ENCODE results near the gene ARHGAP45.

DNA sequence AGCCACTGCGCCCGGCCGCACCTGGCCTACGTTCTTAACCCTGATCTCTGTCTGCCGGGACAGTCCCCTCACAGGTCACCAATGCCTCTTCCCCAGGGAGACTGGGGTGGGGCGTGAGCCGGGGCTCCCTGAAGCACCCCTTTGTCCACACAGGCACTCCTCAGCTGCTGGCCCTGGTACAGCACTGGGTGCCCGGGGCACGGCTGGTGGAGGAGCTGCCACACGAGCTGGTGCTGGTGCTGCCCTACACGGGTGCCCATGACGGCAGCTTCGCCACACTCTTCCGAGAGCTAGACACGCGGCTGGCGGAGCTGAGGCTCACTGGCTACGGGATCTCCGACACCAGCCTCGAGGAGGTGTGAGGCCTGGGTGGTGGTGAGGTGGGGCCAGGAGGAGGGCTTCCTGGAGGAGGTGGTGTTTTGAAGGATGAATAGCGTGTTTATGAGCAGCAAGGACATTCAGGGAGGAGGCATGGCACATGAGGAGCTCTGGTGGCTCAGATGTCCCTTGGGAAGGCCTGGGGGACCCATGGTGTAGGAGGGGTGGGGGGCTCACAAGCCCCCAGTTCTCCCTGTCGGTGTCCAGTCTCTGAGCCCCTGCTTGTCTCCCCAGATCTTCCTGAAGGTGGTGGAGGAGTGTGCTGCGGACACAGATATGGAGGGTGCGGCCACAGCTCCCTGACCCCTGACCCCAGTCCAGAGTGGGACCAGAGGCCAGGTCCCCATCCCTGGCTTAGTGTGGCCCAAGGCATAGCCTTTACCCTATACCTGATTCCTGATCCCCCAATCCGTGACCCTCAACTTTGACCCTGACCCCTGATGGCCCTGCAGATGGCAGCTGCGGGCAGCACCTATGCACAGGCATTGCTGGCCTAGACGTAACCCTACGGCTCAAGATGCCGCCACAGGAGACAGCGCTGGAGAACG is 13.5 kb upstream of the ARHGAP45 start:
- TF ChIP-seq, protein P1, sequence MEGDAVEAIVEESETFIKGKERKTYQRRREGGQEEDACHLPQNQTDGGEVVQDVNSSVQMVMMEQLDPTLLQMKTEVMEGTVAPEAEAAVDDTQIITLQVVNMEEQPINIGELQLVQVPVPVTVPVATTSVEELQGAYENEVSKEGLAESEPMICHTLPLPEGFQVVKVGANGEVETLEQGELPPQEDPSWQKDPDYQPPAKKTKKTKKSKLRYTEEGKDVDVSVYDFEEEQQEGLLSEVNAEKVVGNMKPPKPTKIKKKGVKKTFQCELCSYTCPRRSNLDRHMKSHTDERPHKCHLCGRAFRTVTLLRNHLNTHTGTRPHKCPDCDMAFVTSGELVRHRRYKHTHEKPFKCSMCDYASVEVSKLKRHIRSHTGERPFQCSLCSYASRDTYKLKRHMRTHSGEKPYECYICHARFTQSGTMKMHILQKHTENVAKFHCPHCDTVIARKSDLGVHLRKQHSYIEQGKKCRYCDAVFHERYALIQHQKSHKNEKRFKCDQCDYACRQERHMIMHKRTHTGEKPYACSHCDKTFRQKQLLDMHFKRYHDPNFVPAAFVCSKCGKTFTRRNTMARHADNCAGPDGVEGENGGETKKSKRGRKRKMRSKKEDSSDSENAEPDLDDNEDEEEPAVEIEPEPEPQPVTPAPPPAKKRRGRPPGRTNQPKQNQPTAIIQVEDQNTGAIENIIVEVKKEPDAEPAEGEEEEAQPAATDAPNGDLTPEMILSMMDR (IDR thresholded peaks at IDR 0.05), result no peak
- no peak for TF ChIP-seq POLR2A (IDR thresholded peaks at IDR 0.05)

All from testis (tissue), 2 donors.